ENCODE data around the gene GNG7. TPM values are rescaled to one million over a fixed set of nuclear protein-coding genes. Genes with fewer than 3 reads are reported as not detected.

Gene GNG7
- polyA plus RNA-seq, 1 donor (not counting 4 experiments of a cell fraction or from before 2014, with no cell fraction given): 0.01 TPM

- no peak for FAIRE-seq
- H3K27me3 ChIP-seq (ENCODE audit: control insufficient read depth, extremely low read depth, insufficient read depth, low read length): peaks cover 6% of the 10 kb centered on the region
- H3K27ac ChIP-seq (ENCODE audit: control insufficient read depth, insufficient read depth, low read length): no peak overlapping the region
- no peak for DNase-seq (ENCODE audit: low read depth, low spot score)
- no peaks in the 10 kb centered on the region for H3K79me2 ChIP-seq (ENCODE audit: control insufficient read depth, insufficient read depth, low read length)
- no peak for TF ChIP-seq EZH2 (IDR thresholded peaks at IDR 0.05; ENCODE audit: low read length)
- TF ChIP-seq, protein P1, sequence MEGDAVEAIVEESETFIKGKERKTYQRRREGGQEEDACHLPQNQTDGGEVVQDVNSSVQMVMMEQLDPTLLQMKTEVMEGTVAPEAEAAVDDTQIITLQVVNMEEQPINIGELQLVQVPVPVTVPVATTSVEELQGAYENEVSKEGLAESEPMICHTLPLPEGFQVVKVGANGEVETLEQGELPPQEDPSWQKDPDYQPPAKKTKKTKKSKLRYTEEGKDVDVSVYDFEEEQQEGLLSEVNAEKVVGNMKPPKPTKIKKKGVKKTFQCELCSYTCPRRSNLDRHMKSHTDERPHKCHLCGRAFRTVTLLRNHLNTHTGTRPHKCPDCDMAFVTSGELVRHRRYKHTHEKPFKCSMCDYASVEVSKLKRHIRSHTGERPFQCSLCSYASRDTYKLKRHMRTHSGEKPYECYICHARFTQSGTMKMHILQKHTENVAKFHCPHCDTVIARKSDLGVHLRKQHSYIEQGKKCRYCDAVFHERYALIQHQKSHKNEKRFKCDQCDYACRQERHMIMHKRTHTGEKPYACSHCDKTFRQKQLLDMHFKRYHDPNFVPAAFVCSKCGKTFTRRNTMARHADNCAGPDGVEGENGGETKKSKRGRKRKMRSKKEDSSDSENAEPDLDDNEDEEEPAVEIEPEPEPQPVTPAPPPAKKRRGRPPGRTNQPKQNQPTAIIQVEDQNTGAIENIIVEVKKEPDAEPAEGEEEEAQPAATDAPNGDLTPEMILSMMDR (optimal IDR thresholded peaks at IDR 0.05 in 1 of 3, IDR thresholded peaks at IDR 0.05 in 1 of 3, conservative IDR thresholded peaks at IDR 0.05 in 1 of 3; ENCODE audit: extremely low read depth in 1 of 3, insufficient read depth in 2 of 3, low read length in 3 of 3): no peak
- no peak overlapping the region for H3K4me3 ChIP-seq (ENCODE audit: control insufficient read depth in 2 of 3, extremely low read depth in 1 of 3, insufficient read depth in 2 of 3, low read depth in 1 of 3, low read length in 3 of 3)
- no peak overlapping the region for H2AFZ ChIP-seq (ENCODE audit: control insufficient read depth, low read length)
- H3K9me1 ChIP-seq (ENCODE audit: control insufficient read depth, extremely low read depth, insufficient read depth, low read length): no peaks in the 10 kb centered on the region
- H3K9me3 ChIP-seq (ENCODE audit: control insufficient read depth, low read depth, low read length): no peaks in the 10 kb centered on the region
- H3K4me2 ChIP-seq (ENCODE audit: control insufficient read depth, extremely low read depth, insufficient read depth, low read depth, low read length): no peak overlapping the region
- no peaks in the 10 kb centered on the region for H3K36me3 ChIP-seq (ENCODE audit: control insufficient read depth in 2 of 2, extremely low read depth in 1 of 2, insufficient read depth in 2 of 2, low read length in 2 of 2)
- peaks cover 3% of the 10 kb centered on the region for H3K4me1 ChIP-seq (ENCODE audit: control insufficient read depth, extremely low read depth, insufficient read depth, low read length)
- no peaks in the 10 kb centered on the region for H4K20me1 ChIP-seq (ENCODE audit: control insufficient read depth, extremely low read depth, insufficient read depth, low read length)
- H3K9ac ChIP-seq (ENCODE audit: control insufficient read depth, extremely low read depth, insufficient read depth, low read length): no peak overlapping the region
- dilution Hi-C loops (cut with MboI; ENCODE audit: extremely low pct_ligation_motif_present, low sequenced_read_pairs): no loop called here
Measured at GRCh38 chr19:2517881-2518601, 184.5 kb downstream of the GNG7 start.

GRCh38 chr19:2516727-2517126, 185.8 kb downstream of the GNG7 start:
- no peak for TF ChIP-seq EZH2 (IDR thresholded peaks at IDR 0.05; ENCODE audit: low read length)
- TF ChIP-seq, protein P1 (optimal IDR thresholded peaks at IDR 0.05 in 1 of 3, IDR thresholded peaks at IDR 0.05 in 1 of 3, conservative IDR thresholded peaks at IDR 0.05 in 1 of 3; ENCODE audit: extremely low read depth in 1 of 3, insufficient read depth in 2 of 3, low read length in 3 of 3): no peak
- FAIRE-seq: no peak

More at GRCh38 chr19:2516727-2517126, 185.8 kb downstream of the GNG7 start:
- Histone ChIP-seq H3K4me2 (ENCODE audit: control insufficient read depth, extremely low read depth, insufficient read depth, low read depth, low read length) (no peak overlapping the region), H3K36me3 (ENCODE audit: control insufficient read depth in 2 of 2, extremely low read depth in 1 of 2, insufficient read depth in 2 of 2, low read length in 2 of 2) (no peaks in the 10 kb centered on the region), H3K27ac (ENCODE audit: control insufficient read depth, insufficient read depth, low read length) (no peak overlapping the region), H3K27me3 (ENCODE audit: control insufficient read depth, extremely low read depth, insufficient read depth, low read length) (peaks cover 17% of the 10 kb centered on the region), H2AFZ (ENCODE audit: control insufficient read depth, low read length) (no peak overlapping the region), H3K4me3 (ENCODE audit: control insufficient read depth in 2 of 3, extremely low read depth in 1 of 3, insufficient read depth in 2 of 3, low read depth in 1 of 3, low read length in 3 of 3) (no peak overlapping the region), H4K20me1 (ENCODE audit: control insufficient read depth, extremely low read depth, insufficient read depth, low read length) (no peaks in the 10 kb centered on the region), H3K79me2 (ENCODE audit: control insufficient read depth, insufficient read depth, low read length) (no peaks in the 10 kb centered on the region), H3K9ac (ENCODE audit: control insufficient read depth, extremely low read depth, insufficient read depth, low read length) (no peak overlapping the region), H3K9me3 (ENCODE audit: control insufficient read depth, low read depth, low read length) (no peaks in the 10 kb centered on the region), H3K4me1 (ENCODE audit: control insufficient read depth, extremely low read depth, insufficient read depth, low read length) (peaks cover 11% of the 10 kb centered on the region), H3K9me1 (ENCODE audit: control insufficient read depth, extremely low read depth, insufficient read depth, low read length) (no peaks in the 10 kb centered on the region)
- dilution Hi-C loops (cut with MboI; ENCODE audit: extremely low pct_ligation_motif_present, low sequenced_read_pairs): no loop called here
- DNase-seq (ENCODE audit: low read depth, low spot score): no peak
